Right lobe of liver (tissue), 6 donors: ENCODE results near the gene CGRRF1. TPM values are rescaled to one million over a fixed set of nuclear protein-coding genes. Genes with fewer than 3 reads are reported as not detected.

ENCODE experiments used
- ATAC-seq, 4 donors: fragments of 200-7000 bp; cut with Tn5 transposase; one replicate each; pipeline ENCODE4 v1.9.1; 2020; ENCODE audit warnings: mild to moderate bottlenecking in 4 of 4, moderate library complexity in 4 of 4
- DNase-seq, 3 donors: peaks; one replicate each; pipeline ENCODE4 v3.0.0-alpha.2; 2020
- H3K27ac ChIP-seq, 3 donors: fragments of 200-600 bp; one replicate each; pipeline ENCODE4 v1.8.0; 2022
- H3K27me3 ChIP-seq, 2 donors: fragments of 200-600 bp; one replicate each; pipeline ENCODE4 v1.8.0; 2022
- H3K36me3 ChIP-seq, 4 donors: fragments of 200-600 bp; sonication (generic) in 1 of 4; one replicate each; pipeline versions ENCODE4 v1.5.1 to v1.8.0; 2017 to 2022; ENCODE audit warnings: control low read depth in 1 of 4
- H3K4me1 ChIP-seq, 4 donors: fragments of 200-600 bp; sonication (generic) in 1 of 4; one replicate each; pipeline versions ENCODE4 v1.5.1 to v1.8.0; 2017 to 2022; ENCODE audit warnings: control low read depth in 1 of 4
- H3K4me3 ChIP-seq, 3 donors: fragments of 200-600 bp; one replicate each; pipeline ENCODE4 v1.8.0; 2022
- H3K9me3 ChIP-seq, 4 donors: fragments of 200-600 bp; sonication (generic) in 1 of 4; one replicate each; pipeline versions ENCODE4 v1.5.1 to v1.8.0; 2017 to 2022; ENCODE audit warnings: control low read depth in 1 of 4
- CTCF ChIP-seq, 4 donors: fragments of 200-600 bp in 3 of 4; fragments of 450-650 bp in 1 of 4; IDR thresholded peaks; one replicate each; pipeline versions ENCODE4 v1.5.1 to v1.8.0; 2016 to 2022; ENCODE audit warnings: antibody characterized with exemption in 4 of 4, mild to moderate bottlenecking in 2 of 4
- POLR2A ChIP-seq: fragments of 450-650 bp; IDR thresholded peaks from one replicate; pipeline ENCODE4 v1.6.1; 2017; ENCODE audit warnings: antibody characterized with exemption, mild to moderate bottlenecking
- WGBS: methylation state at CpG from one replicate; pipeline ENCODE4 v1.1.6; 2018; ENCODE audit warnings: low coverage, low lambda C conversion rate; ENCODE audit not compliant: insufficient coverage; ENCODE audit errors: missing lambda C conversion rate; 5-methylcytosine and 5-hydroxymethylcytosine counted together
- intact Hi-C, 2 donors: fragments of 100-400 bp; cut with DNase I; formaldehyde crosslinking; loops; one replicate each; pipeline versions ENCODE4 v1.11.2 to v1.14.1; 2022
- total RNA-seq, 6 experiments: library from RNA; depleted of rRNA in 2 of 6; stranded (reverse); fragments of >200 nt in 2 of 6; fragmentation: NEBNext Ultra II Directional in 3 of 6; extraction: Animal tissue kit (Norgen Biotek cat#: 25700) in 3 of 6; gene quantifications; one replicate each; pipeline versions ENCODE4 v1.1.0 to v1.2.4, GENCODE V29; 2016 to 2023
- donor health status: DM: no; HTN: yes; CAD: no.
- donor health status: DM: no; HTN: no; CAD: no.
- donor health status: DM: no; HTN: no; CAD: no.
- donor health status: DM: no; HTN: yes; CAD: no.
- donor health status: DM: no; HTN: yes; CAD: no.

Gene CGRRF1
- total RNA-seq, 6 experiments from 2014 or later = 5.4 to 8.2 (median 6.7) TPM

GRCh38 chr14:54528973-54529372 is 19.3 kb downstream of the CGRRF1 start:
- H3K4me3 ChIP-seq = no peak overlapping the region
- H3K4me1 ChIP-seq = no peaks in the 10 kb centered on the region
- TF ChIP-seq CTCF (IDR thresholded peaks at IDR 0.05) (no peak), POLR2A (no peak)
- peaks cover 0 to 2% (median 0%) of the 10 kb centered on the region in 4 donors for H3K36me3 ChIP-seq
- intact Hi-C loops = no loop called here
- H3K27ac ChIP-seq = no peak overlapping the region
- DNase-seq (no peak), ATAC-seq (no peak)
- H3K9me3 ChIP-seq = no peaks in the 10 kb centered on the region
- H3K27me3 ChIP-seq = no peaks in the 10 kb centered on the region
- 100% methylated on average over 2 of the region's 2 CpGs for WGBS

- H3K36me3 ChIP-seq = peaks cover 0 to 2% (median 0%) of the 10 kb centered on the region in 4 donors
- no peak for DNase-seq
Measured at GRCh38 chr14:54529811-54530210, 20.1 kb downstream of the CGRRF1 start.

GRCh38 chr14:54532111-54533012 is 22.7 kb downstream of the CGRRF1 start:
- no peak for TF ChIP-seq POLR2A
- no peak for TF ChIP-seq CTCF (IDR thresholded peaks at IDR 0.05)
- Histone ChIP-seq H3K9me3 (no peaks in the 10 kb centered on the region), H3K27ac (no peak overlapping the region), H3K4me1 (peaks cover 0 to 2% (median under 1%) of the 10 kb centered on the region in 4 donors), H3K36me3 (peaks cover 0 to 2% (median 0%) of the 10 kb centered on the region in 4 donors), H3K4me3 (no peak overlapping the region), H3K27me3 (no peaks in the 10 kb centered on the region)
- 95% methylated on average over 3 of the region's 3 CpGs for WGBS
- intact Hi-C loops = no loop called here
- ATAC-seq = no peak
- DNase-seq = no peak

More at GRCh38 chr14:54529811-54530210, 20.1 kb downstream of the CGRRF1 start:
- intact Hi-C loops = no loop called here
- ATAC-seq = no peak
- TF ChIP-seq POLR2A (no peak), CTCF (IDR thresholded peaks at IDR 0.05) (no peak)
- no peaks in the 10 kb centered on the region for H3K9me3 ChIP-seq
- no peaks in the 10 kb centered on the region for H3K27me3 ChIP-seq
- no peak overlapping the region for H3K27ac ChIP-seq
- WGBS = 52% methylated on average over 1 of the region's 1 CpG
- H3K4me3 ChIP-seq = no peak overlapping the region
- H3K4me1 ChIP-seq = no peaks in the 10 kb centered on the region

- no peak for ATAC-seq
- DNase-seq = no peak
- Histone ChIP-seq H3K27ac (no peak overlapping the region), H3K36me3 (peaks cover 0 to 2% (median 0%) of the 10 kb centered on the region in 4 donors), H3K9me3 (no peaks in the 10 kb centered on the region), H3K4me1 (peaks cover 0 to 8% (median 3%) of the 10 kb centered on the region in 4 donors), H3K27me3 (no peaks in the 10 kb centered on the region), H3K4me3 (no peak overlapping the region)
- 100% methylated on average over 1 of the region's 1 CpG for WGBS
- intact Hi-C loops = no loop called here
- TF ChIP-seq POLR2A (no peak), CTCF (IDR thresholded peaks at IDR 0.05) (no peak)
Measured at GRCh38 chr14:54533100-54533499, 23.4 kb downstream of the CGRRF1 start.
